Measurements from ENCODE around the gene ARHGAP36. TPM values are rescaled to one million over a fixed set of nuclear protein-coding genes. Genes with fewer than 3 reads are reported as not detected.
A peak's percentile ranks its signal among the peaks of the same experiment; 100 is the strongest.

Gene ARHGAP36
- total RNA-seq, 4 donors from 2014 or later, result 0.32 to 1.2 (median 0.34) TPM; not detected in 1

GRCh38 chrX:131067846-131068745, 9.9 kb downstream of the ARHGAP36 start:
- 39% methylated on average over 37 of the region's 41 CpGs for WGBS
- no peak overlapping the region for H3K4me3 ChIP-seq
- H3K27ac ChIP-seq (replicated peaks in 1 of 4), result no peak overlapping the region
- DNase-seq (ENCODE audit: extremely low spot score), result no peak
- H3K36me3 ChIP-seq, result no peaks in the 10 kb centered on the region
- no peaks in the 10 kb centered on the region for H3K4me1 ChIP-seq
- TF ChIP-seq EP300 (IDR thresholded peaks at IDR 0.05) (no peak), POLR2AphosphoS5 (IDR thresholded peaks at IDR 0.05) (no peak), POLR2A (IDR thresholded peaks at IDR 0.05; ENCODE audit: low read depth) (no peak)
- TF ChIP-seq, protein P1, sequence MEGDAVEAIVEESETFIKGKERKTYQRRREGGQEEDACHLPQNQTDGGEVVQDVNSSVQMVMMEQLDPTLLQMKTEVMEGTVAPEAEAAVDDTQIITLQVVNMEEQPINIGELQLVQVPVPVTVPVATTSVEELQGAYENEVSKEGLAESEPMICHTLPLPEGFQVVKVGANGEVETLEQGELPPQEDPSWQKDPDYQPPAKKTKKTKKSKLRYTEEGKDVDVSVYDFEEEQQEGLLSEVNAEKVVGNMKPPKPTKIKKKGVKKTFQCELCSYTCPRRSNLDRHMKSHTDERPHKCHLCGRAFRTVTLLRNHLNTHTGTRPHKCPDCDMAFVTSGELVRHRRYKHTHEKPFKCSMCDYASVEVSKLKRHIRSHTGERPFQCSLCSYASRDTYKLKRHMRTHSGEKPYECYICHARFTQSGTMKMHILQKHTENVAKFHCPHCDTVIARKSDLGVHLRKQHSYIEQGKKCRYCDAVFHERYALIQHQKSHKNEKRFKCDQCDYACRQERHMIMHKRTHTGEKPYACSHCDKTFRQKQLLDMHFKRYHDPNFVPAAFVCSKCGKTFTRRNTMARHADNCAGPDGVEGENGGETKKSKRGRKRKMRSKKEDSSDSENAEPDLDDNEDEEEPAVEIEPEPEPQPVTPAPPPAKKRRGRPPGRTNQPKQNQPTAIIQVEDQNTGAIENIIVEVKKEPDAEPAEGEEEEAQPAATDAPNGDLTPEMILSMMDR (IDR thresholded peaks at IDR 0.05), result no peak
- H3K27me3 ChIP-seq, result peaks cover 0 to 60% (median 13%) of the 10 kb centered on the region in 4 donors
- intact Hi-C loops (cut with DNase I), result no loop called here
- H3K9me3 ChIP-seq, result no peaks in the 10 kb centered on the region

DNA sequence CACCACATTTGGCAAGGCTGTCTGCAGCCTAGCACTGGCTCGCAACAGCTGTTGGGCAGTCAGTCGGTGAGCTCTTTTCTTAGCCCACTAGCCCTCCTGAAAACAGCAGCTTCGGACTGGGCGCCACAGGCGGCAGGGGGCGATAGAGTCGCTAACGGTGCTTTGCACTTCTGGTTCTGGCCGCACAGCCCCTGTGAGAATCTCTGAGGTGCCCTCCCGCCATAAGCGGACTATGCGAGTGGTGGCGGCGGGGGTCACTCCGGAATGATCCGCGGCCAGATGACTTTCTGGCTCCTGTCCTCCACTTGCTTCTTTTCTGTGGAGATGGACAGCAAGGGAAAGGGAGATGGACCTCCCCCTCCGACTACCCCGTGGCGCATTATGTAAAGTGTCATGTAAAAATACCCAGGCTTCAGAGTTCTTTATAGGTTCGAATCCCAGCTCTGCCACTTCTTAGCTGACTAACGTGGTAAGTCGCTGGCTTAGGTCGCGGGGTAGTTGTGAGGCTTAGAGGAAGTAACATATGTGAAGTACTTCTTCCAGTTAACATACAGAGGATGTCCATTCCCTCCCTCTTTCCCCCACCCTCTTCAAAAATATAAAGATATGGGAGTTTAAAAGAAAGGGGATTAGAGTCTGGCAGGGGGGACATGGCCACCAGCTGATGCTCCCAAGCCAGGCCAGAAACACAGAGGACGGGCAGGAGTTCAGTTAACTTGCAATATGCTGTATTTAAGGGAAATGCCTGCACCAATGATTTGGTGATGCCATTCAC, 11.0 kb downstream of the ARHGAP36 start:
- TF ChIP-seq POLR2AphosphoS5 (IDR thresholded peaks at IDR 0.05), result no peak
- no peak for TF ChIP-seq POLR2A (IDR thresholded peaks at IDR 0.05; ENCODE audit: low read depth)
- TF ChIP-seq, protein P1 (IDR thresholded peaks at IDR 0.05), result peak in 1 of 3 experiments; percentile 15
- TF ChIP-seq EP300 (IDR thresholded peaks at IDR 0.05), result no peak
- Histone ChIP-seq H3K36me3 (no peaks in the 10 kb centered on the region), H3K9me3 (no peaks in the 10 kb centered on the region), H3K27me3 (peaks cover 0 to 61% (median 13%) of the 10 kb centered on the region in 4 donors), H3K27ac (replicated peaks in 1 of 4) (no peak overlapping the region), H3K4me1 (no peaks in the 10 kb centered on the region), H3K4me3 (no peak overlapping the region)
- no peak for DNase-seq (ENCODE audit: extremely low spot score)
- intact Hi-C loops (cut with DNase I), result no loop called here
- WGBS, result 42% methylated on average over 11 of the region's 26 CpGs

GRCh38 chrX:131072871-131073571, 14.9 kb downstream of the ARHGAP36 start:
- TF ChIP-seq POLR2AphosphoS5 (IDR thresholded peaks at IDR 0.05), result no peak
- TF ChIP-seq POLR2A (IDR thresholded peaks at IDR 0.05; ENCODE audit: low read depth), result no peak
- TF ChIP-seq, protein P1 (IDR thresholded peaks at IDR 0.05), result no peak
- no peak for TF ChIP-seq EP300 (IDR thresholded peaks at IDR 0.05)
- intact Hi-C loops (cut with DNase I), result no loop called here
- no peaks in the 10 kb centered on the region for H3K9me3 ChIP-seq
- WGBS, result 27% methylated on average over 38 of the region's 39 CpGs
- H3K4me3 ChIP-seq, result no peak overlapping the region
- no peak for DNase-seq (ENCODE audit: extremely low spot score)
- H3K36me3 ChIP-seq, result no peaks in the 10 kb centered on the region
- peaks cover 0 to 50% (median 7%) of the 10 kb centered on the region in 4 donors for H3K27me3 ChIP-seq
- H3K4me1 ChIP-seq, result no peaks in the 10 kb centered on the region
- no peak overlapping the region for H3K27ac ChIP-seq (replicated peaks in 1 of 4)

DNA sequence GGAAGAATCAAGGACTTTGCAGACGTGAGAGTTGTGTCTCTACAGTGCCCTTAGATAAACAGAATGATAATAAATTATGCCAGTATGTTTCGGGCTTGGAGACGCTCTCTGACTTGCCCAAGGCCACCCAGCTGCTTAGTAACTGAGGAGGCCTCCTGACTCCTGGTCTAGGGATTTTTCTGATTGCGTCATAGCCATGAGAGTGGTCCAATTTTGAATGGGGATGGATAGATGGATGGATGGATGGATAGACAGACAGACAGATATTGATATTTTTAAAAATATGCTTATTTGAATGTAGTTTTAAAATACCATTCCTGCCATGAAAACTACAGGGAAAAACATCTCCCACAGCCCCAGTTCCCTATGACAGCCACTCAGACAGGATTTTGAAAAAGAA, 15.5 kb downstream of the ARHGAP36 start:
- WGBS, result 17% methylated on average over 4 of the region's 4 CpGs
- H3K27me3 ChIP-seq, result peaks cover 0 to 44% (median 7%) of the 10 kb centered on the region in 4 donors

More for the DNA sequence above, 15.5 kb downstream of the ARHGAP36 start:
- DNase-seq (ENCODE audit: extremely low spot score), result no peak
- Histone ChIP-seq H3K9me3 (no peaks in the 10 kb centered on the region), H3K4me3 (no peak overlapping the region), H3K36me3 (no peaks in the 10 kb centered on the region), H3K27ac (replicated peaks in 1 of 4) (no peak overlapping the region), H3K4me1 (no peaks in the 10 kb centered on the region)
- TF ChIP-seq EP300 (IDR thresholded peaks at IDR 0.05) (no peak), POLR2A (IDR thresholded peaks at IDR 0.05; ENCODE audit: low read depth) (no peak), POLR2AphosphoS5 (IDR thresholded peaks at IDR 0.05) (no peak)
- TF ChIP-seq, protein P1 (IDR thresholded peaks at IDR 0.05), result no peak
- intact Hi-C loops (cut with DNase I), result no loop called here
